HepG2 (cell line): ENCODE data around the gene SNAPC4. TPM values are rescaled to one million over a fixed set of nuclear protein-coding genes. Genes with fewer than 3 reads are reported as not detected.

ENCODE experiments used
- ATF7 ChIP-seq, 2 experiments: fragments of 450-650 bp in 1 of 2; sonication (generic) in 1 of 2; formaldehyde crosslinking in 1 of 2; IDR thresholded peaks; 2 replicates each; pipeline versions ENCODE4 v1.4.0 to v1.6.1; 2016 to 2020; ENCODE audit warnings: antibody characterized with exemption in 1 of 2, mild to moderate bottlenecking in 1 of 2, missing genetic modification reagents in 1 of 2
- FLYWCH1 ChIP-seq: sonication (generic); formaldehyde crosslinking; IDR thresholded peaks from 2 replicates; pipeline ENCODE4 v1.8.1; 2023; ENCODE audit warnings: mild to moderate bottlenecking, missing genetic modification reagents
- GATA4 ChIP-seq: sonication (generic); IDR thresholded peaks from 2 replicates; pipeline ENCODE4 v1.6.1; 2016; ENCODE audit warnings: antibody characterized with exemption, low read depth, borderline replicate concordance
- POGZ ChIP-seq: sonication (generic); formaldehyde crosslinking; IDR thresholded peaks from 2 replicates; pipeline ENCODE4 v1.4.0; 2020; ENCODE audit warnings: mild to moderate bottlenecking, missing genetic modification reagents
- REL ChIP-seq: sonication (generic); formaldehyde crosslinking; conservative IDR thresholded peaks from 2 replicates; pipeline ENCODE4 v1.8.0; 2022; ENCODE audit warnings: mild to moderate bottlenecking, missing genetic modification reagents, moderate library complexity
- SNAI1 ChIP-seq: sonication (generic); formaldehyde crosslinking; IDR thresholded peaks from 2 replicates; pipeline ENCODE4 v1.5.0; 2020; ENCODE audit warnings: mild to moderate bottlenecking, missing genetic modification reagents, borderline replicate concordance
- ZMYM3 ChIP-seq: sonication (generic); formaldehyde crosslinking; IDR thresholded peaks from 2 replicates; pipeline ENCODE4 v1.5.1; 2020; ENCODE audit warnings: mild to moderate bottlenecking, missing genetic modification reagents
- ZNF790 ChIP-seq: sonication (generic); formaldehyde crosslinking; IDR thresholded peaks from 2 replicates; pipeline ENCODE4 v1.8.0; 2022; ENCODE audit warnings: missing genetic modification reagents, mild to moderate bottlenecking, borderline replicate concordance
- ZNF83 ChIP-seq: sonication (generic); formaldehyde crosslinking; IDR thresholded peaks from 2 replicates; pipeline ENCODE4 v1.4.0; 2020; ENCODE audit warnings: missing genetic modification reagents, mild to moderate bottlenecking, borderline replicate concordance
- ZSCAN12 ChIP-seq: sonication (generic); formaldehyde crosslinking; IDR thresholded peaks from 2 replicates; pipeline ENCODE4 v1.9.0; 2021; ENCODE audit warnings: mild to moderate bottlenecking, missing genetic modification reagents
- polyA plus RNA-seq, 8 experiments: library from polyadenylated mRNA; depleted of rRNA in 3 of 8; stranded (reverse) in 7 of 8; unstranded in 1 of 8; fragments of >200 nt; fragmentation: Illumina TruSeq in 4 of 8; extraction: Trizol in 4 of 8; gene quantifications; 2 replicates each; pipeline versions ENCODE4 v1.2.1 to v1.2.3, GENCODE V29; 2011 to 2016; ENCODE audit warnings: low read depth in 4 of 8, missing spikeins in 1 of 8, mixed read lengths in 1 of 8; ENCODE audit not compliant: insufficient read depth in 1 of 8
- total RNA-seq, 5 experiments: library from RNA; depleted of rRNA; stranded (reverse); fragments of >200 nt; fragmentation: Illumina TruSeq; extraction: Trizol; gene quantifications; 2 replicates each; pipeline ENCODE4 v1.2.3, GENCODE V29; 2016; ENCODE audit warnings: low read depth in 1 of 5
- TF ChIP-seq, protein P1 (sequence below): sonication (generic); formaldehyde crosslinking; IDR thresholded peaks from 2 replicates; pipeline ENCODE4 v1.9.0; 2022; ENCODE audit warnings: low read depth, missing genetic modification reagents
- TF ChIP-seq, protein P2 (sequence below): sonication (generic); formaldehyde crosslinking; IDR thresholded peaks from 2 replicates; pipeline ENCODE4 v1.8.0; 2022; ENCODE audit warnings: mild to moderate bottlenecking, missing genetic modification reagents, moderate library complexity
- TF ChIP-seq, protein P3 (sequence below): sonication (generic); formaldehyde crosslinking; IDR thresholded peaks from 2 replicates; pipeline ENCODE4 v1.8.0; 2022; ENCODE audit warnings: missing genetic modification reagents, mild to moderate bottlenecking, inconsistent platforms, borderline replicate concordance
- TF ChIP-seq, protein P4 (sequence below): IDR thresholded peaks from 2 replicates; pipeline ENCODE4 v1.6.1; 2016; ENCODE audit warnings: mild to moderate bottlenecking, missing biosample characterization, missing genetic modification reagents

SNAPC4 gene
- total and polyA plus RNA-seq, 2 of the 13 experiments (the other 11 are each of a cell fraction or from before 2014, with no cell fraction given) = 2.0 to 6.0 TPM

DNA sequence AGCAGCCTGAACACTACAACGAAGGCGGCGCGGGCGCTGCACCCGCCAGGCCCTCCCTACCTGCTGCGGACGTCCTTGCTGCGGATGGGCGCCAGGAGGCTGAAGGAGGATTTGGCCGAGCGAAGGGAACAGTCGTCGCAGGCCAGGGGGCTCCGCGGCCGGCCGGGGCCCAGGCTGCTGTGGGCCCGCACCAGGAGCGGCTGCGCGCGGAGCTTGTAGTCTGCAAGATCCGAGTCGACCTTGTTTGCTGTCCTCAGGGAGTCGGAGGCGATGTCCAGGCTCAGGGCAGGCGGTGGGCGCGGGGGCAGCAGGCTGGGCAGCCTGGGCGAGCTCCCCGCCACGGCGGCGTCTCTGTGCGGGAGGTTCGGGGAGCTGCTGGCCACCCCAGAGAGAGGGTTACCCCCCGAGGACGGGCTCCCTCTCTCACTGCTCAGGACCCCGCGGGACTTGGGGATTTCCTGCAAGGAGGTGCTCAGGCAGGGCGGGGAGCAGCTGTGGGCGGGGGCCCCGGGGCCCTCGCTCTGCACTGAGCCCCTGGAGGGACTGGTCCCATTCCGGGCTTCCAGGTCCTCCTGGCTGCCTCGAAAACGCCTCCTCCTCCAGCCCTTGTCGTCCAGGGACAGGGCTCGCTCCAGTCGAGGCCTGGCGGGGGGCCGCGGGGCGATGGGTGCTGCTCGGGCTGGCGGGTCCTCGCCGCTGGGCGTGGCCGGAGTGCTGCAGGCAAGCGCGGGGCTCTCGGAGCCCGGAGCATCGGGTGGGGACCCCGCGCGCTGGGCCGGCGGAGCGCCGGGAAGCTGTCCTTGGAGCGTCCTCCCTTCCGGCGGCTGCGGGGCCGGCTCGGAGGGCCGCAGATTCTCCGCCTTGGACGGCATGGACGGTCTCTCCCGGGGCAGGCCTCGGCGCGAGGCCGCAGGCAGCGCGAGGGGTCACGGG is 38.8 kb upstream of the SNAPC4 start (continued):
- TF ChIP-seq ZNF83 (CRISPR knock-in tag) (no peak), FLYWCH1 (CRISPR knock-in tag) (no peak), POGZ (no peak), REL (CRISPR knock-in tag) (0 out of 2 replicates have a peak, but pooled peaks have one; percentile 30), SNAI1 (CRISPR knock-in tag) (no peak), ATF7 (IDR thresholded peaks at IDR 0.05) (no peak), ATF7 (CRISPR knock-in tag; IDR thresholded peaks at IDR 0.05) (no peak), GATA4 (no peak), ZNF790 (no peak), ZMYM3 (no peak), ZSCAN12 (CRISPR knock-in tag) (no peak)
- TF ChIP-seq, protein P1, sequence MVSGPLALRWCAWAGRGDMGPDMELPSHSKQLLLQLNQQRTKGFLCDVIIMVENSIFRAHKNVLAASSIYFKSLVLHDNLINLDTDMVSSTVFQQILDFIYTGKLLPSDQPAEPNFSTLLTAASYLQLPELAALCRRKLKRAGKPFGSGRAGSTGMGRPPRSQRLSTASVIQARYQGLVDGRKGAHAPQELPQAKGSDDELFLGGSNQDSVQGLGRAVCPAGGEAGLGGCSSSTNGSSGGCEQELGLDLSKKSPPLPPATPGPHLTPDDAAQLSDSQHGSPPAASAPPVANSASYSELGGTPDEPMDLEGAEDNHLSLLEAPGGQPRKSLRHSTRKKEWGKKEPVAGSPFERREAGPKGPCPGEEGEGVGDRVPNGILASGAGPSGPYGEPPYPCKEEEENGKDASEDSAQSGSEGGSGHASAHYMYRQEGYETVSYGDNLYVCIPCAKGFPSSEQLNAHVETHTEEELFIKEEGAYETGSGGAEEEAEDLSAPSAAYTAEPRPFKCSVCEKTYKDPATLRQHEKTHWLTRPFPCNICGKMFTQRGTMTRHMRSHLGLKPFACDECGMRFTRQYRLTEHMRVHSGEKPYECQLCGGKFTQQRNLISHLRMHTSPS (CRISPR knock-in tag) = no peak
- TF ChIP-seq, protein P2, sequence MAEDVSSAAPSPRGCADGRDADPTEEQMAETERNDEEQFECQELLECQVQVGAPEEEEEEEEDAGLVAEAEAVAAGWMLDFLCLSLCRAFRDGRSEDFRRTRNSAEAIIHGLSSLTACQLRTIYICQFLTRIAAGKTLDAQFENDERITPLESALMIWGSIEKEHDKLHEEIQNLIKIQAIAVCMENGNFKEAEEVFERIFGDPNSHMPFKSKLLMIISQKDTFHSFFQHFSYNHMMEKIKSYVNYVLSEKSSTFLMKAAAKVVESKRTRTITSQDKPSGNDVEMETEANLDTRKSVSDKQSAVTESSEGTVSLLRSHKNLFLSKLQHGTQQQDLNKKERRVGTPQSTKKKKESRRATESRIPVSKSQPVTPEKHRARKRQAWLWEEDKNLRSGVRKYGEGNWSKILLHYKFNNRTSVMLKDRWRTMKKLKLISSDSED = no peak
- TF ChIP-seq, protein P3, sequence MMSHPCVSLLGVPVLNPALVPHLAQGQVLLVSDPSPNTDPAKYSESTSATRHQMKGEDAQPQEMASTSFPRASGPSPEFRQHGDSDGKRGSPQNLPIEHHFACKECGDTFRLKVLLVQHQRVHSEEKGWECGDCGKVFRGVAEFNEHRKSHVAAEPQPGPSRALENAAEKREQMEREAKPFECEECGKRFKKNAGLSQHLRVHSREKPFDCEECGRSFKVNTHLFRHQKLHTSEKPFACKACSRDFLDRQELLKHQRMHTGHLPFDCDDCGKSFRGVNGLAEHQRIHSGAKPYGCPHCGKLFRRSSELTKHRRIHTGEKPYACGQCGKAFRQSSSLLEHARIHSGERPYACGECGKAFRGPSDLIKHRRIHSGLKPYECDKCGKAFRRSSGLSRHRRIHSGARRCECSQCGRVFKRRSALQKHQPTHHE (CRISPR knock-in tag) = no peak
- TF ChIP-seq, protein P4, sequence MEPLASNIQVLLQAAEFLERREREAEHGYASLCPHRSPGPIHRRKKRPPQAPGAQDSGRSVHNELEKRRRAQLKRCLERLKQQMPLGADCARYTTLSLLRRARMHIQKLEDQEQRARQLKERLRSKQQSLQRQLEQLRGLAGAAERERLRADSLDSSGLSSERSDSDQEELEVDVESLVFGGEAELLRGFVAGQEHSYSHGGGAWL = no peak
